ENCODE measurements around the gene SNAP29. TPM values are rescaled to one million over a fixed set of nuclear protein-coding genes. Genes with fewer than 3 reads are reported as not detected.

Gene SNAP29
- total RNA-seq, 1 donor from 2014 or later = 16.0 TPM

GRCh38 chr22:20909543-20910303 is 50.9 kb downstream of the SNAP29 start:
- no peak overlapping the region for H3K4me3 ChIP-seq (ENCODE audit: low read depth, low read length)
- no peak for DNase-seq (ENCODE audit: low read depth)
- no peak for TF ChIP-seq CTCF (conservative IDR thresholded peaks at IDR 0.05; ENCODE audit: low read depth, low read length)

- DNase-seq (ENCODE audit: low read depth) = no peak
- TF ChIP-seq CTCF (conservative IDR thresholded peaks at IDR 0.05; ENCODE audit: low read depth, low read length) = no peak
- H3K4me3 ChIP-seq (ENCODE audit: low read depth, low read length) = no peak overlapping the region
Observed at GRCh38 chr22:20912494-20912893, 53.7 kb downstream of the SNAP29 start.

DNA sequence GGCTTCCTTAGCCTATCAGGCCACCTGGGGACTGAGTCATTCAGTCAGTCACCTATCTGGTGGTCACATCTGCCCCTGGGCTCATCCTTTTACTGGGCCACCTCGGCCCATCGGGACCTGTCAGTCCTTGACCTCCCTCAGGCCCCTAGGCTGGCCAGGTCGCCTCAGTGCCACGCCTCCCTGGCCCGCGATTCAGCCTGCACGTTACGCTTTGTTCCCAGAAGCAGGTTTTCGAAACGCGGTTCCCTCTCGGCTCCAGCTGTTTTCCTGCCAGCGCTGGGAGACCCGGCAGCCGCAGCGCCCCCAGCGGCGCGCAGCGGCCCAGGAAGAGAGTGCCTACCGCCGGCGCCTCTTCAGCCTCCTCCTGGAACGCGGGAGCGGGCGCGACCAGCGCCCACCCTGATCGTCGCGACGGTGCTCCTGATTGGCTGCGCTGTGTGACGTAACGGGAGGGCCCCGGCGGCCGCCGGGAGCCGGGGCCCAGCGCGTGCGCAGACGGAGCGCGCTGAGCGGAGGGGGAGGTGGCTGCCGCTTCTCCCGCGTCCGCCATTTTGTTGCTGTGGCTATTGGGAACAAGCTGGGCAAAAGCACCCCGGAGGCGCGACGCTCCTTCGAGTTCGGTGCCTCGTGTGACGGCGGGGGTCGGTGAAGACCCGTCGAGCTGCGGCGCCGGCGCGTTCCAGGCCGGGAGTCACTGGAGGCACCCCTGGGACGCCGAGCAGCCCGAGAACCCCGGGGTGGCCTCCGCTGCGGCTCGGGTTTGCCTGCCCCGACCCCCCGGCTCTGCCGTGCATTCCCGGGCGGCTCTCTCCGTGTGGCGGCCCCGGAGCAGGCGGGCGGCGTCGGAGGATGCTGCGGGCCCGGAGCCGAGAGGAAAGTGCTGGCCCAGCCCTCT is 58.4 kb downstream of the SNAP29 start, which contains the start of gene CRKL:
TSS of gene CRKL (plus strand) at position 492 of the 895 bp plus-strand sequence. CDS start 528 bp downstream, outside the sequence.
- DNase-seq (ENCODE audit: low read depth) = peak; percentile 62
- TF ChIP-seq CTCF (conservative IDR thresholded peaks at IDR 0.05; ENCODE audit: low read depth, low read length) = peak; percentile 86
- H3K4me3 ChIP-seq (ENCODE audit: low read depth, low read length) = peak within 1 kb of the TSS; percentile 98

DNA sequence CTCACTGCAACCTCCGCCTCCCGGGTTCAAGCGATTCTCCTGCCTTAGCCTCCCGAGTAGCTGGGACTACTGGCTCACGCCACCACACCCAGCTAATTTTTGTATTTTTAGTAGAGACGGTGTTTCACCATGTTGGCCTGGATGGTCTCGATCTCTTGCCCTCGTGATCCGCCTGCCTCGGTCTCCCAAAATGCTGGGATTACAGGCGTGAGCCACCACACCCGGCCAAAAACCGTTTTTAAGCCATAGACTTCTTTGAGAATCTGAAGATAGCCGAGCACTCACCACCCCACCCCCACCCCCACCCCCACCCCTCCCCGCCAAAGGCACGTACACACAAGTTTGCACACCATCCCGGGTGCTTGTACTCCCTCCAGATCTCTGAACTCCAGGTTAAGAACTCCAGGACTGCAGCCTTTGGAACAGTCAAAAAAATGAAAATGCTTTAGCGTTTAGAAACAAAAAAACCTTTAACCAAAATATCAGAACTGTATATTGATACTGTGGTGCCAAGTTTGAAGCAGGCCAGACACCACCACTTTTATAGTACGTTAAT is 59.9 kb downstream of the SNAP29 start:
- no peak for TF ChIP-seq CTCF (conservative IDR thresholded peaks at IDR 0.05; ENCODE audit: low read depth, low read length)
- no peak for DNase-seq (ENCODE audit: low read depth)
- peak overlapping the region; percentile 98 for H3K4me3 ChIP-seq (ENCODE audit: low read depth, low read length)

DNA sequence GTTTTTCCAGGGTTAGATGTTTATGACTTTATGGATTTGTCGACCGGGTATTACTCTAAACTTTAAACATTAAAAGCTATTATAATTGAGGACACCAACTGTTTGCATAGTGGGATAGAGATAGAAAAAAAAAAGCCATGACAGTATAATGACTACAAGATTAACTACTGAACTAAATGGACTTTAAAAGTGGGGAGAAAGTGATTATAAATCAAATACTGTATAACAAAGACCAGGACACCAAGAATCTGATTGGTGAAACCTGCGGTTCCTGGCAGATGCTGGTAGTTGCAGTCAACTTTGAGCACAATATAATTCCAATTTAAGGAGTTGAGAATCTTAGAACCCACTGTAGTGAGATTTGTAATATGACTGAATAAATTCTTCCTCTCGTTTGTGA is 60.9 kb downstream of the SNAP29 start:
- DNase-seq (ENCODE audit: low read depth) = no peak
- H3K4me3 ChIP-seq (ENCODE audit: low read depth, low read length) = peak overlapping the region; percentile 98
- no peak for TF ChIP-seq CTCF (conservative IDR thresholded peaks at IDR 0.05; ENCODE audit: low read depth, low read length)

GRCh38 chr22:20920881-20921203 is 62.0 kb downstream of the SNAP29 start:
- no peak for TF ChIP-seq CTCF (conservative IDR thresholded peaks at IDR 0.05; ENCODE audit: low read depth, low read length)
- H3K4me3 ChIP-seq (ENCODE audit: low read depth, low read length) = peak overlapping the region; percentile 98
- DNase-seq (ENCODE audit: low read depth) = no peak
